Esophagus muscularis mucosa (tissue), 4 donors: Measurements from ENCODE around the gene BNIP3. TPM values are rescaled to one million over a fixed set of nuclear protein-coding genes. Genes with fewer than 3 reads are reported as not detected.

Experiments used
- DNase-seq: peaks from one replicate; pipeline ENCODE4 v3.0.0-alpha.2; 2017; ENCODE audit errors: extremely low spot score
- H3K27ac ChIP-seq, 4 donors: fragments of 200-600 bp; sonication (generic); replicated peaks in 1 of 4; 1 replicate in 3 of 4; 2 replicates in 1 of 4; pipeline ENCODE4 v1.5.1; 2016 to 2019; ENCODE audit warnings: mild to moderate bottlenecking in 1 of 4
- H3K27me3 ChIP-seq, 4 donors: fragments of 200-600 bp; sonication (generic); one replicate each; pipeline versions ENCODE4 v1.5.1 to v1.6.0; 2016 to 2019
- H3K36me3 ChIP-seq, 4 donors: fragments of 200-600 bp; sonication (generic); one replicate each; pipeline ENCODE4 v1.5.1; 2016 to 2019
- H3K4me1 ChIP-seq, 4 donors: fragments of 200-600 bp; sonication (generic); one replicate each; pipeline ENCODE4 v1.5.1; 2016 to 2019
- H3K4me3 ChIP-seq, 4 donors: fragments of 200-600 bp; sonication (generic); 1 replicate in 2 of 4; 2 replicates in 2 of 4; pipeline ENCODE4 v1.5.1; 2016 to 2019; ENCODE audit warnings: mild to moderate bottlenecking in 4 of 4, moderate library complexity in 1 of 4
- H3K9me3 ChIP-seq, 4 donors: fragments of 200-600 bp; sonication (generic); 1 replicate in 3 of 4; 2 replicates in 1 of 4; pipeline ENCODE4 v1.5.1; 2016 to 2019
- CTCF ChIP-seq, 3 experiments: fragments of 200-600 bp in 2 of 3; fragments of 450-650 bp in 1 of 3; sonication (generic) in 2 of 3; IDR thresholded peaks; one replicate each; pipeline ENCODE4 v1.5.1; 2017 to 2019; ENCODE audit warnings: antibody characterized with exemption in 3 of 3, mild to moderate bottlenecking in 2 of 3, moderate library complexity in 1 of 3
- EP300 ChIP-seq: sonication (generic); formaldehyde crosslinking; IDR thresholded peaks from one replicate; pipeline ENCODE4 v1.6.1; 2017; ENCODE audit warnings: antibody characterized with exemption
- POLR2A ChIP-seq: fragments of 450-650 bp; IDR thresholded peaks from one replicate; pipeline ENCODE4 v1.6.1; 2017; ENCODE audit warnings: antibody characterized with exemption, moderate library complexity, mild to moderate bottlenecking, low read depth
- POLR2AphosphoS5 ChIP-seq, 2 donors: sonication (generic); formaldehyde crosslinking; IDR thresholded peaks; one replicate each; pipeline ENCODE4 v1.6.1; 2017; ENCODE audit warnings: antibody characterized with exemption in 2 of 2
- WGBS: methylation state at CpG from one replicate; pipeline ENCODE4 v1.1.5; 2018; 5-methylcytosine and 5-hydroxymethylcytosine counted together
- intact Hi-C: fragments of 100-400 bp; cut with DNase I; formaldehyde crosslinking; loops from one replicate; pipeline ENCODE4 v1.15.1; 2023
- total RNA-seq, 4 donors: library from RNA; depleted of rRNA; stranded (reverse); fragments of >200 nt; gene quantifications; one replicate each; pipeline versions ENCODE4 v1.1.0 to v1.2.1, GENCODE V29; 2016

Gene BNIP3
- total RNA-seq, 4 donors from 2014 or later, result 51.4 to 68.9 (median 62.6) TPM

- Histone ChIP-seq H3K27ac (peak overlapping the region; percentile 44 to 69 (median 58)), H3K36me3 (peaks cover 8 to 38% (median 19%) of the 10 kb centered on the region in 4 donors), H3K9me3 (no peaks in the 10 kb centered on the region), H3K4me1 (peaks cover 55 to 62% (median 58%) of the 10 kb centered on the region in 4 donors), H3K4me3 (no peak overlapping the region), H3K27me3 (no peaks in the 10 kb centered on the region)
- TF ChIP-seq CTCF (IDR thresholded peaks at IDR 0.05), result no peak
- no peak for TF ChIP-seq POLR2AphosphoS5 (IDR thresholded peaks at IDR 0.05)
- no peak for TF ChIP-seq EP300
- TF ChIP-seq POLR2A, result no peak
- no peak for DNase-seq
- WGBS, result 78% methylated on average over 18 of the region's 18 CpGs
- intact Hi-C loops, result no loop called here
Observed at GRCh38 chr10:131933016-131933695, 48.6 kb downstream of the BNIP3 start.

GRCh38 chr10:131931981-131932380 lies 49.7 kb downstream of the BNIP3 start:
- no peak for DNase-seq
- TF ChIP-seq POLR2A, result no peak
- no peak for TF ChIP-seq CTCF (IDR thresholded peaks at IDR 0.05)
- TF ChIP-seq POLR2AphosphoS5 (IDR thresholded peaks at IDR 0.05), result no peak
- TF ChIP-seq EP300, result no peak
- Histone ChIP-seq H3K27me3 (no peaks in the 10 kb centered on the region), H3K4me1 (peaks cover 63 to 69% (median 66%) of the 10 kb centered on the region in 4 donors), H3K4me3 (no peak overlapping the region), H3K36me3 (peaks cover 8 to 26% (median 11%) of the 10 kb centered on the region in 4 donors), H3K27ac (peak overlapping the region; percentile 44 to 69 (median 58)), H3K9me3 (no peaks in the 10 kb centered on the region)
- intact Hi-C loops, result no loop called here
- WGBS, result 90% methylated on average over 11 of the region's 13 CpGs

- no peak for DNase-seq
- Histone ChIP-seq H3K27ac (peak overlapping the region; percentile 44 to 69 (median 58)), H3K27me3 (no peaks in the 10 kb centered on the region), H3K9me3 (no peaks in the 10 kb centered on the region), H3K4me1 (peaks cover 64 to 75% (median 67%) of the 10 kb centered on the region in 4 donors), H3K4me3 (no peak overlapping the region), H3K36me3 (peaks cover 6 to 16% (median 9%) of the 10 kb centered on the region in 4 donors)
- TF ChIP-seq EP300 (no peak), POLR2A (no peak), POLR2AphosphoS5 (IDR thresholded peaks at IDR 0.05) (no peak), CTCF (IDR thresholded peaks at IDR 0.05) (no peak)
- intact Hi-C loops, result no loop called here
- WGBS, result 95% methylated on average over 16 of the region's 16 CpGs
Observed at GRCh38 chr10:131930586-131931330, 51.0 kb downstream of the BNIP3 start.

GRCh38 chr10:131930150-131930549 lies 51.6 kb downstream of the BNIP3 start:
- intact Hi-C loops, result no loop called here
- peaks cover 0 to 4% (median 0%) of the 10 kb centered on the region in 4 donors for H3K9me3 ChIP-seq
- 84% methylated on average over 4 of the region's 4 CpGs for WGBS
- H3K4me3 ChIP-seq, result no peak overlapping the region
- H3K27me3 ChIP-seq, result no peaks in the 10 kb centered on the region
- peak overlapping the region in 2 of 4 donors; percentile 53 to 69 for H3K27ac ChIP-seq
- H3K4me1 ChIP-seq, result peaks cover 64 to 75% (median 66%) of the 10 kb centered on the region in 4 donors
- TF ChIP-seq CTCF (IDR thresholded peaks at IDR 0.05) (no peak), POLR2AphosphoS5 (IDR thresholded peaks at IDR 0.05) (no peak), EP300 (no peak), POLR2A (no peak)
- H3K36me3 ChIP-seq, result peaks cover under 1 to 10% (median 5%) of the 10 kb centered on the region in 4 donors
- DNase-seq, result no peak
